ENCODE results near the gene ADGRE2.

ADGRE2 gene

DNA sequence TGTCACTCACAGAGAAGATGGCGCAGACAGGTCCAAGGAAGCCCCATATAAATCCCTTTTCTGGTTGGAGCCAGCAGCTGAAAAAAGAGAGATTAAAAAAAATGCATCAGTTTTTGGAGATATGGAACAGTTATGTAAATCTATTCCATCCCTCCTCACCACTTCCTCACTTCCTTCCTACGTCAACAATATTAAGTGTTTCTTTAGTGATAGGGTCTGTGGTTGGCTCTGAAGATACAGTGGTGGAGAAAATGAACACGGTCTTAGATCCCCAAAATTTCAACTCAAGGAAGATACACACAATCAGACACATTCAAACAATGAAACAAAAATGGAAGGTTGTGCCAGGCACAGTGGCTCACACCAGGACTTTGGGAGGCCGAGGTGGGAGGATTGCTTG, 31.5 kb downstream of the ADGRE2 start:
- H3K4me3 ChIP-seq (ENCODE audit: low read depth, low read length): no peak overlapping the region
- no peak for TF ChIP-seq MAX (IDR thresholded peaks at IDR 0.05; ENCODE audit: low read depth, low read length)
- TF ChIP-seq, protein P1, sequence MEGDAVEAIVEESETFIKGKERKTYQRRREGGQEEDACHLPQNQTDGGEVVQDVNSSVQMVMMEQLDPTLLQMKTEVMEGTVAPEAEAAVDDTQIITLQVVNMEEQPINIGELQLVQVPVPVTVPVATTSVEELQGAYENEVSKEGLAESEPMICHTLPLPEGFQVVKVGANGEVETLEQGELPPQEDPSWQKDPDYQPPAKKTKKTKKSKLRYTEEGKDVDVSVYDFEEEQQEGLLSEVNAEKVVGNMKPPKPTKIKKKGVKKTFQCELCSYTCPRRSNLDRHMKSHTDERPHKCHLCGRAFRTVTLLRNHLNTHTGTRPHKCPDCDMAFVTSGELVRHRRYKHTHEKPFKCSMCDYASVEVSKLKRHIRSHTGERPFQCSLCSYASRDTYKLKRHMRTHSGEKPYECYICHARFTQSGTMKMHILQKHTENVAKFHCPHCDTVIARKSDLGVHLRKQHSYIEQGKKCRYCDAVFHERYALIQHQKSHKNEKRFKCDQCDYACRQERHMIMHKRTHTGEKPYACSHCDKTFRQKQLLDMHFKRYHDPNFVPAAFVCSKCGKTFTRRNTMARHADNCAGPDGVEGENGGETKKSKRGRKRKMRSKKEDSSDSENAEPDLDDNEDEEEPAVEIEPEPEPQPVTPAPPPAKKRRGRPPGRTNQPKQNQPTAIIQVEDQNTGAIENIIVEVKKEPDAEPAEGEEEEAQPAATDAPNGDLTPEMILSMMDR (IDR thresholded peaks at IDR 0.05; ENCODE audit: low read depth, low read length): no peak
- no peak for TF ChIP-seq MYC (IDR thresholded peaks at IDR 0.05; ENCODE audit: low read depth, low read length)
- TF ChIP-seq POLR2A (IDR thresholded peaks at IDR 0.05; ENCODE audit: extremely low read depth, insufficient read length): no peak
- no peak for DNase-seq (ENCODE audit: low read depth)

GRCh38 chr19:14735915-14736314, 42.4 kb downstream of the ADGRE2 start:
- DNase-seq (ENCODE audit: low read depth): no peak
- TF ChIP-seq MAX (IDR thresholded peaks at IDR 0.05; ENCODE audit: low read depth, low read length) (no peak), MYC (IDR thresholded peaks at IDR 0.05; ENCODE audit: low read depth, low read length) (no peak), POLR2A (IDR thresholded peaks at IDR 0.05; ENCODE audit: extremely low read depth, insufficient read length) (no peak)
- TF ChIP-seq, protein P1 (IDR thresholded peaks at IDR 0.05; ENCODE audit: low read depth, low read length): no peak
- no peak overlapping the region for H3K4me3 ChIP-seq (ENCODE audit: low read depth, low read length)

DNA sequence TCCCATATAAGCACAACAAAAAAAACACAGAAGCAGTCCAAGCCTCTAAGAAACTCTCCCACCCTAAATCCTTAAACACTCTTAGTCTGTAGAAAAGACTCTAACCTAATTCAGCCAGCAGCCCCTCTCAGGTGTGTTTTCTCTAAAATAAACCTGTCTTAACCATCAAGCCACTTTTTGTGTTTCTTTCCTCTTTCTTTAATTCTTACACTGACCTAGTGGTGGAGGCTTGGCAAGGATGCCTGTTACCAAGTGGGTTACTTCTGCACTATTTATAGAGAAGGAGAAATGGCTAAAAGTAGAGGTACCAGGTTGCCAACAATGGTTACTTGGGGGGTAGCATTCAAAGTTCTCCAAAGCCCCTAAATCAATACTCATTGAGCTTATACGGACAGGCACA, 44.8 kb downstream of the ADGRE2 start:
- DNase-seq (ENCODE audit: low read depth): no peak
- no peak overlapping the region for H3K4me3 ChIP-seq (ENCODE audit: low read depth, low read length)
- TF ChIP-seq MYC (IDR thresholded peaks at IDR 0.05; ENCODE audit: low read depth, low read length): no peak
- no peak for TF ChIP-seq POLR2A (IDR thresholded peaks at IDR 0.05; ENCODE audit: extremely low read depth, insufficient read length)

- DNase-seq (ENCODE audit: low read depth): no peak
- TF ChIP-seq POLR2A (IDR thresholded peaks at IDR 0.05; ENCODE audit: extremely low read depth, insufficient read length) (no peak), MYC (IDR thresholded peaks at IDR 0.05; ENCODE audit: low read depth, low read length) (no peak), MAX (IDR thresholded peaks at IDR 0.05; ENCODE audit: low read depth, low read length) (no peak)
- TF ChIP-seq, protein P1 (IDR thresholded peaks at IDR 0.05; ENCODE audit: low read depth, low read length): no peak
These were observed 45.9 kb downstream of the ADGRE2 start for GRCh38 chr19:14732510-14732909.

DNA sequence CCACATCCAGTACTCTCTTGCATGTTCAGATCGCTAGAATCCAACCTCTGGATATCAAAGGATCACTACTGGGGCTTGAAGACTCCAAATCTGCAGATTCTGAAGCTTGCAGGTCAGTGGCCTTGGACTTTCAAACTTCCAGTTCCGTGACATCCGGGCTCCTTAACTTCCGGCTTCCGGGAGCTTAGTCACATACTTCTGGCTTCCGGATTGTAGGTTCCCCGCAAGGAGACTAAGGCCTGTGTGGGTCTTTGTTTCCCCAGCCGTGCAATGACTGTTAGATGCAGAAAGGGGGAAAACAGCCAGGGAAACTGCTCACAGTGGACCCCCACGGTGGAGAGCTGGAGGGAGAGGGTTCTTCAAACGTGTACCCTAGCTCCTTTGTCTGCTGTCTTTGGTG, 47.2 kb downstream of the ADGRE2 start:
- no peak for TF ChIP-seq MYC (IDR thresholded peaks at IDR 0.05; ENCODE audit: low read depth, low read length)
- TF ChIP-seq, protein P1 (IDR thresholded peaks at IDR 0.05; ENCODE audit: low read depth, low read length): no peak
- TF ChIP-seq MAX (IDR thresholded peaks at IDR 0.05; ENCODE audit: low read depth, low read length): no peak
- no peak for TF ChIP-seq POLR2A (IDR thresholded peaks at IDR 0.05; ENCODE audit: extremely low read depth, insufficient read length)
- H3K4me3 ChIP-seq (ENCODE audit: low read depth, low read length): no peak overlapping the region
- no peak for DNase-seq (ENCODE audit: low read depth)

More at GRCh38 chr19:14732510-14732909, 45.9 kb downstream of the ADGRE2 start:
- H3K4me3 ChIP-seq (ENCODE audit: low read depth, low read length): no peak overlapping the region

DNA sequence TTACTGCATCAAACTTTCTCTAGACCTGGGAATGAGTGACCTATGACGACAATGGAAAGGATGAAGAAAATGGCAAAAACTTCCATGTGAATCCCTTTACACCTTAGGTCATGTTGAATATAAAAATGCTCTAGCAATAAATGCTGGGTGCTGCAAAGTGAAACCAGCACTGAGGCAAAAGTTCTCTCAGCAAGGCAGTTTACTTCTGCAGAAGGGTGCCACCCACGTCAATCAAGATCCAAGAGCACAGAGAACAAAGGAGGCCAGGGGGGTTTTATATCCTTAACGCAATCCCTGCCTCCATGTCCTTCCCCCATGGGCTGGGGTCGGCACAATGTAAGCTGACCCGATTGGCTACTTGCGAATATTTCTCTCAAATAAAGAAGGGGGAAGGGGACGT, 49.8 kb downstream of the ADGRE2 start:
- TF ChIP-seq, protein P1 (IDR thresholded peaks at IDR 0.05; ENCODE audit: low read depth, low read length): no peak
- TF ChIP-seq POLR2A (IDR thresholded peaks at IDR 0.05; ENCODE audit: extremely low read depth, insufficient read length) (no peak), MYC (IDR thresholded peaks at IDR 0.05; ENCODE audit: low read depth, low read length) (no peak), MAX (IDR thresholded peaks at IDR 0.05; ENCODE audit: low read depth, low read length) (no peak)
- DNase-seq (ENCODE audit: low read depth): no peak
- H3K4me3 ChIP-seq (ENCODE audit: low read depth, low read length): no peak overlapping the region
